Measurements from ENCODE around the gene SLC7A9.
"Not testable (repeated sequence)": the region's sequence is repeated elsewhere in the genome, so short reads cannot be mapped to it uniquely, and the experiment has no call there.

SLC7A9 gene

GRCh38 chr19:32885255-32885654 lies 15.7 kb upstream of the SLC7A9 start:
- DNase-seq (ENCODE audit: low read depth in 2 of 2) = not testable (repeated sequence)

DNA sequence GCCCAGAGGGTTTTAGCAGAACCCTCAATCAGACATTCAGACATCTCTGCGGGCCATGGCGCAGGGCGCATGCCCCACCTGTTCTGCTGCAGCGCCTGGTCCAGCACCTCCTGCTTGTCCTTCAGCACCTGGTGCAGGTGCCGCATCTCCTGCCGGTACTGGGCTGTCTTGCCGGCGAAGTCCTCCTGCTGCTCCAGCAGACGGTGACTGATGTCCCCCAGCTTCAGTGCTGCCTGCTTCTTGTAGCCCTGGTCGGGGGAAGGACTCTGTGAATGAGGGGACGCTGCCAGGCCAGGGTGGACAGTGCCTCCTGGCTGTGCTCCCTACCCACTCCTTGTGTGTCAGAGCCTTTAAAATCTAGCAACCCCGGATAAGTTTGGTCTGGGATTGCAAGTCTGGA lies 12.2 kb upstream of the SLC7A9 start:
- no peak for DNase-seq (ENCODE audit: low read depth in 2 of 2)

GRCh38 chr19:32880622-32881021 lies 11.1 kb upstream of the SLC7A9 start:
- no peak for DNase-seq (ENCODE audit: low read depth in 2 of 2)

GRCh38 chr19:32879741-32880140 lies 10.2 kb upstream of the SLC7A9 start:
- no peak for DNase-seq (ENCODE audit: low read depth in 2 of 2)

DNA sequence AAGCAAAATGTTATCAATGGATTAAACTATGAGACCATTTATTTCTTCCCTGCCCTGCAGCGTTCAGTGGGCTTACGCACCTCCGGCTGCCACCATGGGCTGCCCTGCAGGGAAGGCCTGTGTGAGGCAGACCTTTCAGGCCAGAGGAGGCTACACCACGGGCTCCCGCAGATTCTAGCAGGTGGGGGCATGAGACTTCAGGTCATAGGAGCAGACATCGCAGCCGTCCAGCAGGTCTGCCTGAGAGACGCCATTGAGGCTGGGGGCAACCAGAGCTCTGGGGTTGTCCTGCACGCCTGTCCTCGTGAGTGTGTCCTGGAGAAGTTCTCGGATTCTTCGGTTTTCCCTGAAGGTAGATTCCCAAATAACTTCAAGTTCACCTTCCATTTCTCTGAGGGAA lies 9.4 kb upstream of the SLC7A9 start:
- no peak for DNase-seq (ENCODE audit: low read depth in 2 of 2)

DNA sequence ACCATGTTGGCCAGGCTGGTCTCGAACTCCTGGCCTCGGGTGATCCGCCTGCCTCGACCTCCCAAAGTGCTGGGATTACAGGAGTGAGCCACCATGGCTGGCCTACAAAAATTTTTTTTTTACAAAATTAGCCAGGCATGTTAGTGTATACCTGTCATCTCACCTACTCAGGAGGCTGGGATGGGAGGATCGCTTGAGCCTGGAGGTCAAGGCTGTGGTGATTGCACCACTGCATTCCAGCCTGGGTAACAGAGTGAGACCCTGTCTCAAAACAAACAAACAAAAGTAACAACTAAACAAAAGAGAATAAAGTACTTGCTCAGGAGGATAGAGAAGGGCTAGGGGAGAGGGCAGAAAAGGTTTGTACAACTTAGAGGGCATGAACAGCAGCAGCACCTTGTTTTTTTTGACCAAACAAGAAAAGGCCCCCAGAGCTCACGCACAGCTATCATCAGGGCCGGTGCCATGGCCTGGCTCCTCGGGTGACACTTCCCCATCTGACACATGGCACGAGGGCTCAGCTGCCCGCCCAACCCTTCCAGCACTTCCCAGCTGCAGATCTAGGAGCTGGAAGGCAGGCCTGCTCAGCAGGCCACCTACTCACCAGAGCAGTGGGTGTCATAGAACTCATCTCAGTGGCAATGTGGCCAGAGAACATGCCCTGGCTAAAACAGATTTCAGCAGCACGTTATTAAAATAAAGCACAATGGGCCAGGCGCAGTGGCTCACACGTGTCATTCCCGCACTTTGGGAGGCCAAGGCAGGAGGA lies 8.6 kb upstream of the SLC7A9 start:
- DNase-seq (ENCODE audit: low read depth in 2 of 2) = no peak

- DNase-seq (ENCODE audit: low read depth in 2 of 2) = no peak
Measured at GRCh38 chr19:32877323-32877912, 7.9 kb upstream of the SLC7A9 start.

DNA sequence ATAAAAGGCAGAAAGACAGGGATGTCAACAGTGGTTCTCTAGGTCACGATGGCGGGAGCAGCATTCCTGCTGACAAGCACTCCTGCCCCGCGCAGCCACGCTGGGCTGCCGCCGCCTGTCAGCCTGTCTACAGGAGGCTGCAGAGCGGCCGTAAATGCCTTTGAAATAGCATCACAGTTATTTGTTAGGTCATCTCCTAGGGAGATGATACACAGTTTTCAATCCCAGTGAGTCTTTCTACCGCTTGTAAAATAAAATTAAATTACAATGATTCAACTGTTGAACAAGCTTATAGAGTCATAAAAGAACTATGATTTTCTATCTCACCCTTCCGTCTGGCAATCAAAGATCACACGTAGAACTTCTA lies 7.3 kb upstream of the SLC7A9 start:
- DNase-seq (ENCODE audit: low read depth in 2 of 2) = no peak

- no peak for DNase-seq (ENCODE audit: low read depth in 2 of 2)
Measured at GRCh38 chr19:32876236-32876918, 6.8 kb upstream of the SLC7A9 start.

GRCh38 chr19:32875428-32875827 lies 5.9 kb upstream of the SLC7A9 start:
- no peak for DNase-seq (ENCODE audit: low read depth in 2 of 2)

GRCh38 chr19:32874605-32875004 lies 5.0 kb upstream of the SLC7A9 start:
- DNase-seq (ENCODE audit: low read depth in 2 of 2) = no peak

- peak; percentile 1 to 12 for DNase-seq (ENCODE audit: low read depth in 2 of 2)
Measured at GRCh38 chr19:32873247-32873959, 3.8 kb upstream of the SLC7A9 start.

- no peak for DNase-seq (ENCODE audit: low read depth in 2 of 2)
Measured at GRCh38 chr19:32872391-32872790, 2.8 kb upstream of the SLC7A9 start.

GRCh38 chr19:32870981-32871451 lies 1.4 kb upstream of the SLC7A9 start:
- no peak for DNase-seq (ENCODE audit: low read depth in 2 of 2)

DNA sequence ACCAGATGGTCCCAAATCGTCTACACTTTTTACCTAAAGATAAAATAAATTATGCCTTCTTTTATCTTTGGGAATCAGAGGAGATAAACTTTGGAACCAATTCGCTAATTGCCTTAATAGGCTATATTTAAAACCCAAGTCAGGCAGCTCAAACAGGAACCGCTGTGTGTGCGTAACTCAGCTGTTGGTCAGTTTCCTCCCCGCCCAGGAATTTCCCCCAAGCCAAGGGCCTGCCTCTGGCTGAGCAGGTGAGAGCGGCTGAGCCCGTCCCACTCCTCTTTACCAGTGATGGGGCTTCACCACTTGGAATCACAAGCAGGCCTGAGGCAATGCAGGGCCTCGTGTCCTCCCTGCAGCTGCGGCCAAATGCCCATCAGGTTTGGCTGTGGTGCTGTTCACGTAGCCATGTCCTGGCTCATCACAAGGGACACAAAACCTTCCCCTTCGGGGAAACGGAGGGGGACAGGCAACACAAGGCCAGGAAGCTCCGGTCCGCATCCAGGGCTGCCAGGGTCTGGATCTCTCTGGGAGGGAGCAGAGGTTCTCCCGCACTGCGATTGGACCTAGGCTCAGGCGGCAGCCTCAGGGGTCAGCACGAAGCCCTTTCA lies 503 bp upstream of the SLC7A9 start:
- DNase-seq (ENCODE audit: low read depth in 2 of 2) = no peak

GRCh38 chr19:32868206-32868950 lies 1.2 kb downstream of the SLC7A9 start:
- no peak for DNase-seq (ENCODE audit: low read depth in 2 of 2)

DNA sequence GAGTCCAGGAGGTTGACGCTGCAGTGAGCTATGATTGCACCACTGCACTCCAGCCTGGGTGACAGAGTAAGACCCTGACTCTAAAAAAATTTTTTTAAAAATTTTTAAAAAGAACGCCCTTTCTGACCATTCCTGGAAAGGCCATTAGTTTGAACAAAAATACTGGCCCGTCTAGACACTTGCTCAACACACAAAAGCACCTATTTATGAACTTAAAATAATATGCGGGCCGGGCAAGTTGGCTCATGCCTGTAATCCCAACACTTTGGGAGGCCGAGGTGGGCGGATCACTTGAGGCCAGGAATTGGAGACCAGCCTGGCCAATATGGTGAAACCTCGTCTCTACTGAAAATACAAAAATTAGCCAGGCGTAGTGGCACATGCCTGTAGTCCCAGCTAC lies 2.1 kb downstream of the SLC7A9 start:
- DNase-seq (ENCODE audit: low read depth in 2 of 2) = not testable (repeated sequence)

DNA sequence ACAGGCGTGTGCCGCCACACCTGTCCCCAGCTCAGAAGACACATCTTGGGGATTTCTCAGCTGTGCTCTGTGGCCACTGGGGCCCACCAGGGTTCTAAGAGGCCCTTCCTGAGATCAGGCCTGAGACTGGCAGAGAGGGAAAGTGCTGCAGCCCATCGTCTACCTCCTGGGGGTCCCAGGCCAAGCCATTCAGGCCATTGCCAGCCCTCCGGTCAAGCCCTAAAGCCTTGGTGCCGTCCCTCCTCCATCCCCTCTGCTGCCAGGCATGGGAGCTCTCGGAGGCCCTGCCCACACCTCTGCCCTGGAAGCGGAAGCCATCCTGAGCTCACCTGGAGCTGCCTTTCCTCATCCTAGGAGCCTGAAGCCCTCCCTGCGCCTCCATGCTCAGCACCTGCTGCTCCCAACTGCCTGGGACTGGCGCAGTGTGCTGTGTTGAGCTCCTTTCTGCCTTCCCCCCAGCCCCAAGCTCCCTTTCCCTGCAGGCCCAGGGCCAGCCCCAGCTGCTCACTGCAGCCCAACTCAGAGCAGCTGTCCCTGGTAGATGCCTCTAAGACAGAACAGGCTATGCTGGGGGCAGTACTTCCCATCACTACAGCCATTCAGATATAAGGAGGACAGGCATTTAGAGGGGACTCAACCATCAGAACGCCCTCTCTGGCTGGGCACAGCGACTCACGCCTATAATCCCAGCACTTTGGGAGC lies 2.9 kb downstream of the SLC7A9 start:
- DNase-seq (ENCODE audit: low read depth in 2 of 2) = no peak

GRCh38 chr19:32866061-32866460 lies 3.5 kb downstream of the SLC7A9 start:
- DNase-seq (ENCODE audit: low read depth in 2 of 2) = no peak

DNA sequence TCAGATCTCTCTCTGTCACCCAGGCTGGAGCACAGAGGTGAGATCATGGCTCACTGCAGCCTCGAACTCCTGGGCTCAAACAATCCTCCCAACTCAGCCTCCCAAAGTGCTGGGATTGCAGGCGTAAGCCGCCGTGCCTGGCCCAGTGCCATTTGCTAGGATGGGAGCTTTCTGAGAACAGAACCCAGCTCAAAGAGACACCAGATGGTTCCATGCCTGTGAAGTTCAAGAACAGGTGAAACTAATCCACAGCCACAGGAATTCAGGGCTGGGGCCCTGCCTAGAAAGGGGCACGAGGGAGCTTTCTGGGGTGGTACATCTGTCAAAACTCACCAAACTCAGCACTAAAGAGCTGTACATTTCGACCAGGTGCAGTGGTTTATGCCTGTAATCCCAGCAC lies 4.2 kb downstream of the SLC7A9 start:
- DNase-seq (ENCODE audit: low read depth in 2 of 2) = no peak

Measured in stimulated activated CD4-positive, alpha-beta T cell treated with anti-CD3 and anti-CD28 coated beads, Interleukin-4, amount 100 ng/mL, for 48 hours (primary cell).